ENCODE measurements around the gene SLC19A1. TPM values are rescaled to one million over a fixed set of nuclear protein-coding genes. Genes with fewer than 3 reads are reported as not detected.

Gene SLC19A1
- total RNA-seq, 1 donor from 2014 or later: 21.7 TPM

DNA sequence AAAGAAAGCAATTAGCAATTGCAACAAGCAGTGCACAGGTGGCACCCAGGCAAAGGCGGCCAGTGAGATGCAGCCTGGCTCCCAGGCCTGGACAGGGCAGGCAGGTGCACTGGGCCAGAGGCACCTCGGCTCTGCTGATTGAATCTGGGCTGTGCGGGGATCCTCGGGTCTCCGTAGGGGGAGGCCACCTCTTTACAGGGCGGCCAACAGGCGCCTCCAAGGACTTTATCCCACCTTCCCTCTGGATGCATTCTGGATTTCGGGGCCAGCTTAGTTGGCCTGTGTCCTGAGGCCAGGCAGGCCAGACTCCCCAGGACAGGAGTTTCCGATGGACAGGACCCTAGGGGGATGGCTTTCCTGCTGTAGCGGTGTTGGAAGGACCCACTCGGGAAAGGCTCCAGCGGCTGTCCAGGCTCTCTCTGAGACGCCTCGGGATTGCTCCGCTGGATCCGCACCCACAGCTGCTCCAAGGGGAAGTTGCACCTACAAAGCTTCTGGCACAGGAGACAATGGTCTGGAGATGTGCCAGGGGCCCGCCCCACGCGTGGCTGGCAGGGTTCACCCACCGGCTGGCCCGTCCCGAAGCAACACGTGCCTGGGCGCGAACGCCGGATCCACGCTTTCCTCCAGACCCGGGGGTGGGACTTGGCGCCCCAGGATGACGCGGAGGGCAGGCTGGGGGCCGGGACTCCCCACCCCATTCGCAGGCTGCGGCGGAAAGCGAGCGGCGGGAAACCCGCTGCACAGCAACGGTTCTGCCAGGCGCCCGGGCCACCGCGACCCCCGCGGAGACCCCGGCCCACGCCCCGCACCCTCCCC is 810 bp downstream of the SLC19A1 start:
- TF ChIP-seq, protein P1, sequence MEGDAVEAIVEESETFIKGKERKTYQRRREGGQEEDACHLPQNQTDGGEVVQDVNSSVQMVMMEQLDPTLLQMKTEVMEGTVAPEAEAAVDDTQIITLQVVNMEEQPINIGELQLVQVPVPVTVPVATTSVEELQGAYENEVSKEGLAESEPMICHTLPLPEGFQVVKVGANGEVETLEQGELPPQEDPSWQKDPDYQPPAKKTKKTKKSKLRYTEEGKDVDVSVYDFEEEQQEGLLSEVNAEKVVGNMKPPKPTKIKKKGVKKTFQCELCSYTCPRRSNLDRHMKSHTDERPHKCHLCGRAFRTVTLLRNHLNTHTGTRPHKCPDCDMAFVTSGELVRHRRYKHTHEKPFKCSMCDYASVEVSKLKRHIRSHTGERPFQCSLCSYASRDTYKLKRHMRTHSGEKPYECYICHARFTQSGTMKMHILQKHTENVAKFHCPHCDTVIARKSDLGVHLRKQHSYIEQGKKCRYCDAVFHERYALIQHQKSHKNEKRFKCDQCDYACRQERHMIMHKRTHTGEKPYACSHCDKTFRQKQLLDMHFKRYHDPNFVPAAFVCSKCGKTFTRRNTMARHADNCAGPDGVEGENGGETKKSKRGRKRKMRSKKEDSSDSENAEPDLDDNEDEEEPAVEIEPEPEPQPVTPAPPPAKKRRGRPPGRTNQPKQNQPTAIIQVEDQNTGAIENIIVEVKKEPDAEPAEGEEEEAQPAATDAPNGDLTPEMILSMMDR (IDR thresholded peaks at IDR 0.05; ENCODE audit: insufficient read depth, low read length, poor library complexity, severe bottlenecking): no peak
- Histone ChIP-seq H3K36me3 (ENCODE audit: control insufficient read depth, insufficient read depth, low read length) (no peaks in the 10 kb centered on the region), H3K27me3 (ENCODE audit: control insufficient read depth, insufficient read depth, low read length) (peaks cover 2% of the 10 kb centered on the region), H3K4me3 (ENCODE audit: low read depth, low read length) (peak overlapping the region; percentile 45)
- no peak for DNase-seq (ENCODE audit: low read depth)

DNA sequence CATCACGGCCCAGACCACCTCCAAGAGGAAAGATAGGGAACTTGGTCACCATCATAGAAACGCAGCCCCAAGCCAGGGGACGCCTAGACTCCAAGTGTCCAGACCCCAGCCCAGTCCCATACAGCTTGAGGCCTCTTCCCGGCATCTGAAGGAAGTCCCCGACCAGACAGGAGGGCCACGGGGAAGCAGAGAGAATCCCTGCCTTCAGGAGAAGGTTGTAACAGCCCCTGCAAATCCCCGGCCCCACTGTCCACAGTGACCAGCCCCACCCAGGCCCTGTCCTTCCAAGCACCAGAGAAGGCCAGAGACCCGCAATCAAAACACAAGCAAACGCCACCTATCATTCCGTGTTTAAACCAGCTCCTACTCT is 1.7 kb downstream of the SLC19A1 start:
- H3K36me3 ChIP-seq (ENCODE audit: control insufficient read depth, insufficient read depth, low read length): no peaks in the 10 kb centered on the region
- no peak for DNase-seq (ENCODE audit: low read depth)
- TF ChIP-seq, protein P1 (IDR thresholded peaks at IDR 0.05; ENCODE audit: insufficient read depth, low read length, poor library complexity, severe bottlenecking): no peak
- no peak overlapping the region for H3K4me3 ChIP-seq (ENCODE audit: low read depth, low read length)
- H3K27me3 ChIP-seq (ENCODE audit: control insufficient read depth, insufficient read depth, low read length): peaks cover 2% of the 10 kb centered on the region

DNA sequence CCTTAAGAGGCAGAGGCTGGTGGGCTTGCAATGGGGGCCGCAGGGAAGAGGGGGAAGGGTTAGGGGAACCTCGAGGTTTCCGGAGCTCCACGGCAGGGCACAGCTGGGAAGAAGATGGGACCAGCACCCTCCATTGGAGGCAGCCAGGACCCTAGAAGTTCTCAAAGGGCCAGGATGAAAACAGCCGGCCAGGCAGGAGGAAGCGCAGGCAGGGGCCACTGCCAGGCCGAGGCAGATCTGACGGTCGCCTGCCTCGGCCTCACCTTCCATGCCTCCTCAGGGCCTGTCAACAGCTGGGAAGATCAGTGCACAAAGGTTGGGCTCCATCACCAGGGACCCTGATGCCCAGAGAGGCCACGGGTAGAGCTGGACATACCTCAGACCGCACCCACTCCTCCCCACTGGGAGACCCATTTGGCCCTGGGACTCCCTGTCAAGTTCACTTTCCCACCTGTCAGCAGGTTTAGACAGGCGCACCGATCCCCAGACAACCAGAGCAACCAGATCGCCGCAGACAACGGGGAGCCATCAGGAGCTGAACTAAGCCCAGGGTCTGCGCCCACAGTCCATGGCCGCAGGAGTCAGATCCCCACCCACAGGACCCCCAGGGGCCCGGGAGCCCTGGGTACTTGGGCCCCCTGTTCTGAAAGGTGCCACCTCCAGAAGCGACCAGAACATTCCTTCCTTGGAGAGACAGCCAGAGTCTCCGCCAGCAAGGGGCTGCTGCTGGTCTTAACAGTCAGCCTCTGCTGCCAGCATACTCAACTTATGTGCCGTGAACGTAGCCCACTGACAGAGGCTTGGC is 2.2 kb downstream of the SLC19A1 start:
- H3K4me3 ChIP-seq (ENCODE audit: low read depth, low read length): no peak overlapping the region
- H3K36me3 ChIP-seq (ENCODE audit: control insufficient read depth, insufficient read depth, low read length): no peaks in the 10 kb centered on the region
- peaks cover 2% of the 10 kb centered on the region for H3K27me3 ChIP-seq (ENCODE audit: control insufficient read depth, insufficient read depth, low read length)
- TF ChIP-seq, protein P1 (IDR thresholded peaks at IDR 0.05; ENCODE audit: insufficient read depth, low read length, poor library complexity, severe bottlenecking): no peak
- no peak for DNase-seq (ENCODE audit: low read depth)

GRCh38 chr21:45539046-45539795 is 3.0 kb downstream of the SLC19A1 start:
- DNase-seq (ENCODE audit: low read depth): no peak
- TF ChIP-seq, protein P1 (IDR thresholded peaks at IDR 0.05; ENCODE audit: insufficient read depth, low read length, poor library complexity, severe bottlenecking): no peak
- Histone ChIP-seq H3K36me3 (ENCODE audit: control insufficient read depth, insufficient read depth, low read length) (no peaks in the 10 kb centered on the region), H3K4me3 (ENCODE audit: low read depth, low read length) (no peak overlapping the region), H3K27me3 (ENCODE audit: control insufficient read depth, insufficient read depth, low read length) (peaks cover 2% of the 10 kb centered on the region)

DNA sequence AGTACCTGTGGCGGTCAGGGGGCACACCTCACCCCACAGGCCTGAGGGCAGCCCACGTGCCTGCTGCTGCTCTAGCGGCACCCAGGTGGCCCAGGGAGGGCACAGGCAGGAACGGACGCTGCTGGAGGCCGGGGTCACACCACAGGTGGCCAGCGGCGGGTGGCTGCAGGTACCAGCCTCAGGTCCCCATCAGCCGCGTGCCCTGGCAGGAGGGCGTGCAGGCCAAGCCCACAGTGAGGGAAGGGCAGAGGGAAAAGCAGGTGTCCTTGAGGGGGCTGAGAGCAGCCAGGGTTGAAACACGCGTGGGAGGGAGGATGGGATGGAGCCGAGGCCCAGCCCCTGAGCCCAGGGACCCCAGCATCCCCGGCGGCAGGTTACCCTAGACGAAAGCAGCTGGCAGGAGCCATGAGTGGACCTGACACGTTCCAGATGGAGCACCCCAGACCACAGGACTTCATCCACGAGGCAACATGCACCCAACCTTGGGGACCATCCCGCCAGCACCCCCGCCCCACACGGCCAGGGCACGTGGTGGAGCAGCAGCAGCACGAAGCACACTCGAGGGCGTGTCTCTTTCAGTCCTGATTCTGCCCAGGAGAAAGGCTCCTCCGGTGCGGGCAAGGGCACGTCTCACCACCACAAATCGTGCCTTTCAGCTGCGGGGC is 3.7 kb downstream of the SLC19A1 start:
- TF ChIP-seq, protein P1 (IDR thresholded peaks at IDR 0.05; ENCODE audit: insufficient read depth, low read length, poor library complexity, severe bottlenecking): no peak
- DNase-seq (ENCODE audit: low read depth): no peak
- H3K4me3 ChIP-seq (ENCODE audit: low read depth, low read length): no peak overlapping the region
- H3K27me3 ChIP-seq (ENCODE audit: control insufficient read depth, insufficient read depth, low read length): no peaks in the 10 kb centered on the region
- H3K36me3 ChIP-seq (ENCODE audit: control insufficient read depth, insufficient read depth, low read length): no peaks in the 10 kb centered on the region

Measured in kidney epithelial cell (primary cell).